ENCODE measurements around the gene TRPM7.

TRPM7 gene

GRCh38 chr15:50558012-50558411 is 128.6 kb downstream of the TRPM7 start:
- DNase-seq, result no peak

DNA sequence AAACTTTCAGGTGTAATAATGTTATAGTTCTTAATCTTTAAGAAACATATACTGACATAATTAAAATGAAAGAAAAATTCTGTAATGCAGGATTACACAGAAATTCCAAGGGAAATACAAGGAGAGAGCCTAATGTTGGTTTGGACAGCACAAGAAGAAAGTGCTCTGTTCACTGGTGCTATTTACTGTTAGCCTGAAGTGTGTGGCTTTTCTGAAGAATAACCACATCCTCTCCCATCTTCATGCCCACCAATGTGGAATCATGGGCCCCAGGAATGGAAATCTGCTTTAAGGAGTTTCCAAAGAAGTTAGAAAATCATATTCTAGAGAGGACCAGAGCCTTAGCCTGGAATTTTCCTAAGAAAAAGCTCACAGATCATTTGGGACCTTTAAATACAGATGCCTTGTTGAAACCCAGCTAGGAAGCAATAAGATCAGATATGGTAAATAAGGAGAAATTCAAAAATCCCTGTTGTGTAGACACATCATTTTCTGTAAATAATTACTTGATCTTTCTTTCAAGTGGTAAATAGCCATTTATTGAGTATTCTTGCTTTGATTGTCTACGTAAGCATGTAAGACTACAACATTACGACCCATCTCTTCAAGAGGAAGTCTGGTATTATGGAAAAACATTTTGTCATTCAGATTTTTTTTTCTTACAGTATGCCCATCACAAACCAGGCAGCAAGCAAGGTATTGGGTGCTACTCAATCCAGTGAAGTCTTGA is 129.8 kb downstream of the TRPM7 start:
- no peak for DNase-seq

DNA sequence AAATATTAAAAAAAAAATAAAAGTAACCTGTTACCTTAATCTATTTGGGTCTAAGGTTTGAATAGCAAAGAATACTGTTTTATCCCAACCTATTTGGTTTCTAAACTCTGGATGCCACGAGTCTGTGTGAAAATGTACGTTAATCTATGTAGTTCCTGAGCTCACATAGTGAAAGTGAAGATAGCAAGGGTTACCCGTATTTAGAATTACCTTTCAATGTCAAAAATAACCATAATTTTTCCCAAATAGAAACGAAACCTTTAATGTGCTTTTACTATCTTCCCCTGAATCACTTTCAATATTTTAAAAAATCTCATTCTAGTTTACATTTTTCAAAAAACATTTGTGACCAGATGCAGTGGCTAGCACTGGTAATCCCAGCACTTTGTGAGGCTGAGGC is 134.4 kb downstream of the TRPM7 start:
- no peak for DNase-seq

DNA sequence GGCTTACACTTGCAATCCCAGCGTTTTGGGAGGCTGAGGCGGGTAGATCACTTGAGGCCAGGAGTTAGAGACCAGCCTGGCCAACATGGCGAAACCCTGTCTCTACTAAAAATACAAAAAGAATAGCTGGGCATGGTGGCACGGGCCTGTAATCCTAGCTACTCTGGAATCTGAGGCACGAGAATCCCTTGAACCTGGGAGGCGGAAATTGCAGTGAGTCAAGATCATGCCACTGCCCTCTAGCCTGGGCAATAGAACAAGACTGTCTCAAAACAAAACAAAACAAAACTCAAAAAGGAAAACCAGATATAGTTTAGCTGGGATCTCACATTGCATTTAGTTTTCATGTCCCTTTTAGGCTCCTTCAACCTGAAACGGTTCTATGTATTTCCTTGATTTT is 137.3 kb downstream of the TRPM7 start:
- DNase-seq, result no peak

DNA sequence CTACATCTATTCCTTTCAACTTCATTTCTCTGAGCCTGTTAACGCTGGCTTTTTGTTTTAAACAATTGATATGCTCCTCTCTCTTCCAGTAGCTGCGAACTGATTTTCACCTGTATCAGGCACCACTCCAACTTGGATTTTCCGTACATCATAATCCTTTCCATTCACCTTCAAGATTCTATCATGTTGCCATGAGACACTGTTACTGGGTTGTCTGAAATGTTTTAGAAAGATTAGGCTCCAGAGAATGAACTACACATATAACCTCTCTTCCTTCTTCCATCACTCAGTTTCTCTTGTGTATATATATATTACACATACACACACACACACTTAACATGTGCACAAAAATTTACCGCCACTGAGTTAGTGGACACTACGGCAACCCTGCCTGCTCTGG is 140.0 kb downstream of the TRPM7 start, which contains the start of gene USP50:
TSS of gene USP50 (minus strand) at position 101 of the 400 bp plus-strand sequence. CDS start 141 bp downstream, outside the sequence.
- DNase-seq, result no peak

GRCh38 chr15:50544368-50544767 is 142.2 kb downstream of the TRPM7 start:
- DNase-seq, result no peak

DNA sequence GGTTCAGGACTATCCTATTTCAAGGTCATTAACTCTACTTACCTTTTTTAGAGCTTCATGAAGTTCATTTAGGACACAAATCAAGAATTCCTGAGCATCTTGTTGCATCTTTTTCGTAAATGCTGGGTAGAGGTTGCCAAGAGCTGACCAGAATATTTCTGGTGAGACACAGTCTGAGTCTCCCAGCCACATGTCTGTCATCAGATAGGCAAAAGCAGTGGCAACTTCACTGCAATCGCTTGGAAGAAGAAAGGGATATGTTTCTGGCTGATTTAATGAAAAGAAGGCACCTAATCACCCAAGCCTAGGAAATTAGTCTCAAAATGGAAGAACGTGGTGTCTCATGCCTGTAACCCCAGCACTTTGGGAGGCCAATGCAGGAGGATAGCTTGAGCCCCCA is 143.0 kb downstream of the TRPM7 start:
- no peak for DNase-seq

DNA sequence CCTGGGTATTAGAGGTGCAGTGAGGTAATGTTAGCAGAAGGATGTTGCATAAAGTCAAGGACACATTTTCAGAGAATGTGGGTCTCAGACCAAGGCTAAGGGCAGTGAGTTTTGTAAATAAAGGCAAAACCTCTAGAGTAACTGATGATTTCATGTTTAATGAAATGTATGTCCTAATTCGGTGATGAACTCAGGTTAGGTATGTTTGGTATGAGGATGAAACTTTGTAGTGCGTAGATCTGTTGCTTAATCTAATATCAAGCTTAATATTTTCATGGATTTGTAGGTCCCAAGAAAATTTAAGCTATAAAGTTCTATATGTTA is 143.7 kb downstream of the TRPM7 start:
- DNase-seq, result no peak

- no peak for DNase-seq
These were observed 154.8 kb downstream of the TRPM7 start for GRCh38 chr15:50531766-50532165.

- DNase-seq, result no peak
These were observed 155.4 kb downstream of the TRPM7 start for GRCh38 chr15:50531163-50531562.

GRCh38 chr15:50523851-50524251 is 162.7 kb downstream of the TRPM7 start:
- no peak for DNase-seq

DNA sequence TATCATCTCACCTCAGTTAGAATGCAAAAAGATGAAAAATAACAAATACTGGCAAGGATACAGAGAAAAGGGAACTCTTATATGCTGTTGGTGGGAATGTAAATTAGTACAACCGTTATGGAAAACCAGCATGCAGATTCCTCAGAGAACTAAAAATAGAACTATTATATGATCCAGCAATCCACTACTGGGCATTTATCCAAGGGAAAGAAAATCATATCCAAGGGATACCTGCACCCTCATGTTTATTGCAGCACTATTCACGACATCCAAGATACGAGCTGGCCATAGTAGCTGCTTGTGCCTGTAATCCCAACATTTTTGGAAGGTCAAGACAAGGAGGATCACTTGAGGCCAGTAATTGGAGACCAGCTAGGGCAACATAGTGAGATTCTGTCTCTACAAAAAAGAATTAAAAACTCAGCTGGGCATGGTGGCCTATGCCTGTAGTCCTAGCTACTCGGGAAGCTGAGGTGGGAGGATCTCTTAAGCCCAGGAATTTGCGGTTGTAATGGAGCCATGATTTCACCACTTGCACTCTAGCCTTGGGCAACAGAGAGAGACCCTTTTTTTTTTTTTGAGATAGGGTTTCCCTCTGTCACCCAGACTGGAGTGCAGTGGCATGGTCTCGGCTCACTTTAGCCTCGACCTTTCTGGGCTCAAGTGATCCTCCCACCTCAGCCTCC is 166.7 kb downstream of the TRPM7 start:
- no peak for DNase-seq

DNA sequence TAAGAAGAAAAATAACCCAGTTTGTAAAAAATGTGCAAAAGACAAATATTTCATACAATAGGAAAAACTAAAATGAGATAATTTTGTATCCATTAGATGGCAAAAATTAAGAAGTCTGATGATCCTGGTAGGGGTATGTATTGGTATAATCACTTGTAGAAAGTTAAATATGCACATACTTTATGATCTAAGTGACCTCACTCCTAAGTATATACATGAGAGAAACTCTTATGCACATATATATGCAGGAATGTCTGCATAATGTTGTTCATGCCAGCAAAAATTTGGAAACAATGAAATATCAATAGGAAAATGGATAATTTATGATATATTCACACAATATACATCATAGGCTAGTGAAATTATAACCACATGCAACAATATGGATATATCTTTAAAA is 173.6 kb downstream of the TRPM7 start:
- no peak for DNase-seq
